Endodermal cell (in vitro differentiated cells): ENCODE results near the gene GLT1D1. TPM values are rescaled to one million over a fixed set of nuclear protein-coding genes. Genes with fewer than 3 reads are reported as not detected.

Experiments used
- DNase-seq: peaks from one replicate; pipeline ENCODE4 v3.0.0-alpha.2; 2017
- H3K27ac ChIP-seq: 2 replicates; pipeline ENCODE4 v1.5.1; 2013; ENCODE audit warnings: mild to moderate bottlenecking, low read depth, low read length, moderate library complexity
- H3K27me3 ChIP-seq: 2 replicates; pipeline ENCODE4 v1.6.1; 2013; ENCODE audit warnings: mild to moderate bottlenecking, low read length, moderate library complexity; ENCODE audit not compliant: insufficient read depth, control insufficient read depth, poor library complexity, severe bottlenecking
- H3K36me3 ChIP-seq: 2 replicates; pipeline ENCODE4 v1.7.0; 2013; ENCODE audit warnings: mild to moderate bottlenecking, low read length, moderate library complexity; ENCODE audit not compliant: control insufficient read depth, insufficient read depth
- H3K4me1 ChIP-seq: one replicate; pipeline ENCODE4 v1.7.0; 2013; ENCODE audit warnings: low read length; ENCODE audit not compliant: control insufficient read depth, insufficient read depth
- H3K4me3 ChIP-seq: 2 replicates; pipeline ENCODE4 v1.5.1; 2013; ENCODE audit warnings: mild to moderate bottlenecking, low read length, moderate library complexity
- H3K9ac ChIP-seq: 2 replicates; pipeline ENCODE4 v1.6.1; 2013; ENCODE audit warnings: mild to moderate bottlenecking, low read length, moderate library complexity; ENCODE audit not compliant: poor library complexity, severe bottlenecking; ENCODE audit errors: extremely low read depth
- H3K9me3 ChIP-seq: 2 replicates; pipeline ENCODE4 v1.6.1; 2013; ENCODE audit warnings: mild to moderate bottlenecking, low read length, moderate library complexity; ENCODE audit not compliant: control insufficient read depth
- H3K27ac Mint-ChIP-seq: 2 replicates; pipeline ENCODE4 v1.8.0; 2020; ENCODE audit warnings: mixed read lengths
- H3K27me3 Mint-ChIP-seq: 2 replicates; pipeline ENCODE4 v1.8.0; 2021; ENCODE audit warnings: mild to moderate bottlenecking, mixed read lengths; ENCODE audit not compliant: insufficient read depth
- H3K36me3 Mint-ChIP-seq: 2 replicates; pipeline ENCODE4 v1.8.0; 2020; ENCODE audit warnings: low read depth, mixed read lengths
- H3K4me1 Mint-ChIP-seq: 2 replicates; pipeline ENCODE4 v1.8.0; 2020; ENCODE audit warnings: mixed read lengths
- H3K4me3 Mint-ChIP-seq: 2 replicates; pipeline ENCODE4 v1.8.0; 2020; ENCODE audit warnings: mild to moderate bottlenecking, moderate library complexity, mixed read lengths
- H3K9me3 Mint-ChIP-seq: 2 replicates; pipeline ENCODE4 v1.8.0; 2020; ENCODE audit warnings: mild to moderate bottlenecking, mixed read lengths
- CTCF ChIP-seq: fragments of 200-600 bp; sonication (generic); conservative IDR thresholded peaks from 2 replicates; pipeline ENCODE4 v1.5.0; 2021; ENCODE audit warnings: antibody characterized with exemption, mild to moderate bottlenecking
- WGBS, 2 experiments: methylation state at CpG; one replicate each; pipeline versions ENCODE4 v1.1.5 to v1.1.7; 2013; ENCODE audit warnings: missing lambda C conversion rate in 2 of 2, mixed read lengths in 1 of 2; ENCODE audit not compliant: insufficient coverage in 1 of 2, insufficient read length in 1 of 2; 5-methylcytosine and 5-hydroxymethylcytosine counted together
- total RNA-seq, 2 donors: library from RNA; stranded (reverse); fragmentation: NEBNext Ultra II Directional in 1 of 2; extraction: Animal tissue kit (Norgen Biotek cat#: 25700) in 1 of 2; gene quantifications; 2 replicates in 1 of 2; 3 replicates in 1 of 2; pipeline ENCODE4 v1.2.1, GENCODE V29; 2021

GLT1D1 gene
- total RNA-seq, 2 donors from 2014 or later = 23.8 to 25.4 TPM

GRCh38 chr12:128956755-128957154, 103.5 kb downstream of the GLT1D1 start:
- no peaks in the 10 kb centered on the region for H3K9me3 Mint-ChIP-seq
- peaks cover 12% of the 10 kb centered on the region for H3K4me1 Mint-ChIP-seq
- no peak overlapping the region for H3K4me3 Mint-ChIP-seq
- H3K27ac Mint-ChIP-seq = no peak overlapping the region
- no peak for DNase-seq
- H3K4me1 ChIP-seq = no peaks in the 10 kb centered on the region
- no peaks in the 10 kb centered on the region for H3K27me3 Mint-ChIP-seq
- no peak for TF ChIP-seq CTCF
- peaks cover 20% of the 10 kb centered on the region for H3K36me3 ChIP-seq
- H3K9ac ChIP-seq = no peak overlapping the region
- H3K27ac ChIP-seq = no peak overlapping the region
- H3K27me3 ChIP-seq = no peaks in the 10 kb centered on the region
- H3K4me3 ChIP-seq = no peak overlapping the region
- 93 to 95% methylated on average over 3 to 7 of the region's 7 CpGs for WGBS, 2 experiments
- peaks cover 33% of the 10 kb centered on the region for H3K36me3 Mint-ChIP-seq
- H3K9me3 ChIP-seq = peaks cover 7% of the 10 kb centered on the region

GRCh38 chr12:128959901-128960300, 106.6 kb downstream of the GLT1D1 start:
- no peak overlapping the region for H3K27ac ChIP-seq
- TF ChIP-seq CTCF = no peak
- Mint-ChIP-seq H3K36me3 (peaks cover 45% of the 10 kb centered on the region), H3K9me3 (peaks cover 9% of the 10 kb centered on the region), H3K4me1 (peaks cover 12% of the 10 kb centered on the region), H3K27me3 (no peaks in the 10 kb centered on the region), H3K27ac (no peak overlapping the region), H3K4me3 (no peak overlapping the region)
- H3K9me3 ChIP-seq = peaks cover 7% of the 10 kb centered on the region
- no peaks in the 10 kb centered on the region for H3K4me1 ChIP-seq
- no peak for DNase-seq
- WGBS, 2 experiments = 88 to 91% methylated on average over 12 to 16 of the region's 16 CpGs
- H3K36me3 ChIP-seq = peaks cover 24% of the 10 kb centered on the region
- no peaks in the 10 kb centered on the region for H3K27me3 ChIP-seq
- no peak overlapping the region for H3K4me3 ChIP-seq
- no peak overlapping the region for H3K9ac ChIP-seq

DNA sequence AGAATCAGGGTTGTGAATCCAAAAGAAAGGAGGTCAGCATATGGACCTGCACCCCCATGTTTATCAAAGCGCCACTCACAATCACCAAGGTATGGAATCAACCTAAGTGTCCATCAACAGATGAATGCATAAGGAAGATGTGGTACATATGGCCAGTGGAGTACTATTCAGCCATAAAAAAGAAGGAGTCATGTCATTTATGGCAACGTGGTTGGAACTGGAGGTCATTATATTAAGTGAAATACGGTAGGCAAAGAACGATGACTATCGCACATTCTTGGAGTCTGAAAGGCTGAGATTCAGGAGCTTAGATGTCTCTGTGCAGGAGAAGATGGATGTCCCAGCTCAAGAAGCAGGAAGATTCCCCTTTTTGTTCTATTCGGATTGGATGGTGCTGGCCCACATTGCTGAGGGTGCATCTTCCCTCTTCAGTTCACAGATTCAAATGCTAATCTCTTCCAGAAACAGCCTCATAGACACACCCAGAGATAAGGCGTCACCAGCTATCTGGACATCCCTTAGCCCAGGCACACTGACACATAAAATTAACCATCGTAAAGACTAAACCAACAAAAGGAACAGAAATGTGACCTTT, 108.1 kb downstream of the GLT1D1 start:
- H3K4me1 ChIP-seq = no peaks in the 10 kb centered on the region
- H3K36me3 ChIP-seq = peaks cover 19% of the 10 kb centered on the region
- H3K27me3 Mint-ChIP-seq = no peaks in the 10 kb centered on the region
- peaks cover 12% of the 10 kb centered on the region for H3K4me1 Mint-ChIP-seq
- H3K36me3 Mint-ChIP-seq = peaks cover 38% of the 10 kb centered on the region
- H3K27ac ChIP-seq = no peak overlapping the region
- H3K27ac Mint-ChIP-seq = no peak overlapping the region
- H3K9ac ChIP-seq = no peak overlapping the region
- 80 to 85% methylated on average over 6 to 8 of the region's 8 CpGs for WGBS, 2 experiments
- no peak for DNase-seq
- no peaks in the 10 kb centered on the region for H3K27me3 ChIP-seq
- H3K4me3 Mint-ChIP-seq = no peak overlapping the region
- peaks cover 7% of the 10 kb centered on the region for H3K9me3 ChIP-seq
- TF ChIP-seq CTCF = no peak
- peaks cover 13% of the 10 kb centered on the region for H3K9me3 Mint-ChIP-seq
- no peak overlapping the region for H3K4me3 ChIP-seq
